Chondrocyte (in vitro differentiated cells): ENCODE measurements around the gene LCK. TPM values are rescaled to one million over a fixed set of nuclear protein-coding genes. Genes with fewer than 3 reads are reported as not detected.
A peak's percentile ranks its signal among the peaks of the same experiment; 100 is the strongest.

Source experiments
- DNase-seq: peaks from one replicate; pipeline ENCODE4 v3.0.0; 2021; ENCODE audit warnings: mixed read lengths, low spot score
- H3K27ac Mint-ChIP-seq: one replicate; pipeline ENCODE4 v1.8.0; 2021; ENCODE audit warnings: mild to moderate bottlenecking, moderate library complexity, mixed read lengths; ENCODE audit not compliant: unreplicated experiment
- H3K27me3 Mint-ChIP-seq: 2 replicates; pipeline ENCODE4 v1.8.0; 2021; ENCODE audit warnings: low read depth, mixed read lengths
- H3K36me3 Mint-ChIP-seq: 2 replicates; pipeline ENCODE4 v1.8.0; 2021; ENCODE audit warnings: low read depth, mixed read lengths
- H3K4me1 Mint-ChIP-seq: 2 replicates; pipeline ENCODE4 v1.8.0; 2021; ENCODE audit warnings: low read depth, mild to moderate bottlenecking, mixed read lengths
- H3K4me3 Mint-ChIP-seq: one replicate; pipeline ENCODE4 v1.8.0; 2021; ENCODE audit warnings: mild to moderate bottlenecking, moderate library complexity, mixed read lengths; ENCODE audit not compliant: unreplicated experiment
- H3K9me3 Mint-ChIP-seq: 2 replicates; pipeline ENCODE4 v1.8.0; 2021; ENCODE audit warnings: low read depth, mixed read lengths
- total RNA-seq: library from RNA; stranded (reverse); gene quantifications from 3 replicates; pipeline ENCODE4 v1.2.1, GENCODE V29; 2021
- TF ChIP-seq, protein P1 (sequence below): fragments of 200-600 bp; sonication (generic); IDR thresholded peaks from 2 replicates; pipeline ENCODE4 v1.5.0; 2021; ENCODE audit warnings: antibody characterized with exemption, mild to moderate bottlenecking, moderate library complexity

LCK gene
- total RNA-seq, 1 donor from 2014 or later, result not detected

- no peaks in the 10 kb centered on the region for H3K27me3 Mint-ChIP-seq
- peak overlapping the region; percentile 92 for H3K4me3 Mint-ChIP-seq
- TF ChIP-seq, protein P1, sequence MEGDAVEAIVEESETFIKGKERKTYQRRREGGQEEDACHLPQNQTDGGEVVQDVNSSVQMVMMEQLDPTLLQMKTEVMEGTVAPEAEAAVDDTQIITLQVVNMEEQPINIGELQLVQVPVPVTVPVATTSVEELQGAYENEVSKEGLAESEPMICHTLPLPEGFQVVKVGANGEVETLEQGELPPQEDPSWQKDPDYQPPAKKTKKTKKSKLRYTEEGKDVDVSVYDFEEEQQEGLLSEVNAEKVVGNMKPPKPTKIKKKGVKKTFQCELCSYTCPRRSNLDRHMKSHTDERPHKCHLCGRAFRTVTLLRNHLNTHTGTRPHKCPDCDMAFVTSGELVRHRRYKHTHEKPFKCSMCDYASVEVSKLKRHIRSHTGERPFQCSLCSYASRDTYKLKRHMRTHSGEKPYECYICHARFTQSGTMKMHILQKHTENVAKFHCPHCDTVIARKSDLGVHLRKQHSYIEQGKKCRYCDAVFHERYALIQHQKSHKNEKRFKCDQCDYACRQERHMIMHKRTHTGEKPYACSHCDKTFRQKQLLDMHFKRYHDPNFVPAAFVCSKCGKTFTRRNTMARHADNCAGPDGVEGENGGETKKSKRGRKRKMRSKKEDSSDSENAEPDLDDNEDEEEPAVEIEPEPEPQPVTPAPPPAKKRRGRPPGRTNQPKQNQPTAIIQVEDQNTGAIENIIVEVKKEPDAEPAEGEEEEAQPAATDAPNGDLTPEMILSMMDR, result no peak
- no peaks in the 10 kb centered on the region for H3K9me3 Mint-ChIP-seq
- H3K4me1 Mint-ChIP-seq, result peaks cover 23% of the 10 kb centered on the region
- no peak for DNase-seq
- no peak overlapping the region for H3K27ac Mint-ChIP-seq
- H3K36me3 Mint-ChIP-seq, result peaks cover 13% of the 10 kb centered on the region
These were observed 84.4 kb downstream of the LCK start for GRCh38 chr1:32335535-32335789.

Other genes starting within 250 kb of the LCK start
- gene KHDRBS1, start 237.4 kb upstream of the LCK start, total RNA-seq, result 90.5 to 136 TPM (median 95.1 TPM) in 3 replicates
- 13.9 to 15.8 TPM (median 14.1 TPM) in 3 replicates for gene TMEM39B, start 178.3 kb upstream of the LCK start, total RNA-seq
- 66.3 to 89.3 TPM (median 80.9 TPM) in 3 replicates for gene KPNA6, start 143.2 kb upstream of the LCK start, total RNA-seq
- gene TXLNA, start 71.6 kb upstream of the LCK start, total RNA-seq, result 78.3 to 86.7 TPM (median 84.3 TPM) in 3 replicates
- gene CCDC28B, start 50.7 kb upstream of the LCK start, total RNA-seq, result 29.7 to 32.9 TPM (median 30.7 TPM) in 3 replicates
- 1.5 to 3.3 TPM (median 2.0 TPM) in 3 replicates for gene IQCC, start 45.6 kb upstream of the LCK start, total RNA-seq
- not detected in 3 replicates for gene DCDC2B, start 42.2 kb upstream of the LCK start, total RNA-seq
- gene TMEM234, start 28.9 kb upstream of the LCK start, total RNA-seq, result 20.8 to 23.9 TPM (median 22.8 TPM) in 3 replicates
- gene EIF3I, start 28.9 kb upstream of the LCK start, total RNA-seq, result 120 to 142 TPM (median 131 TPM) in 3 replicates
- gene FAM167B, start 4.0 kb upstream of the LCK start, total RNA-seq, result 1.4 to 3.1 TPM (median 2.9 TPM) in 3 replicates
- 50.2 to 54.9 TPM (median 52.9 TPM) in 3 replicates for gene HDAC1, start 40.8 kb downstream of the LCK start, total RNA-seq
- gene MARCKSL1, start 85.0 kb downstream of the LCK start, total RNA-seq, result 58.8 to 104 TPM (median 103 TPM) in 3 replicates
- gene FAM229A, start 111.2 kb downstream of the LCK start, total RNA-seq, result 3.6 to 4.5 TPM (median 4.4 TPM) in 3 replicates
- gene TSSK3, start 111.3 kb downstream of the LCK start, total RNA-seq, result 0.90 to 2.0 TPM (median 1.7 TPM) in 3 replicates
- gene BSDC1, start 143.2 kb downstream of the LCK start, total RNA-seq, result 56.6 to 67.0 TPM (median 57.6 TPM) in 3 replicates
- 0.30 to 0.53 TPM (median 0.33 TPM) in 3 replicates for gene ZBTB8B, start 213.8 kb downstream of the LCK start, total RNA-seq